H1 (cell line): ENCODE results near the gene SERINC5. TPM values are rescaled to one million over a fixed set of nuclear protein-coding genes. Genes with fewer than 3 reads are reported as not detected.

ENCODE experiments used
- EZH2 ChIP-seq: fragments of 200-600 bp; sonication (generic); IDR thresholded peaks from 2 replicates; pipeline ENCODE4 v1.7.1; 2012; ENCODE audit warnings: low read depth, mild to moderate bottlenecking, moderate library complexity, low read length, inconsistent platforms; ENCODE audit not compliant: severe bottlenecking
- GTF2F1 ChIP-seq: IDR thresholded peaks from 2 replicates; pipeline ENCODE4 v1.6.1; 2012; ENCODE audit warnings: low read depth, low read length, improper control_type of control experiment, borderline replicate concordance
- HDAC6 ChIP-seq: IDR thresholded peaks from one replicate; pipeline ENCODE4 v1.7.1; 2012; ENCODE audit warnings: low read depth, mild to moderate bottlenecking, inconsistent platforms, low read length, moderate library complexity
- KDM5A ChIP-seq: fragments of 200-600 bp; IDR thresholded peaks from 2 replicates; pipeline ENCODE4 v1.7.1; 2012; ENCODE audit warnings: mild to moderate bottlenecking, low read length, inconsistent platforms, mixed read lengths
- MAFK ChIP-seq: IDR thresholded peaks from 2 replicates; pipeline ENCODE4 v1.6.1; 2012; ENCODE audit warnings: low read depth, mild to moderate bottlenecking, improper control_type of control experiment, low read length
- NANOG ChIP-seq: IDR thresholded peaks from 2 replicates; pipeline ENCODE4 v1.6.1; 2011; ENCODE audit warnings: low read length, low read depth, mild to moderate bottlenecking, inconsistent platforms; ENCODE audit not compliant: insufficient read depth, poor library complexity, severe bottlenecking
- PHF8 ChIP-seq: fragments of 200-600 bp; sonication (generic); conservative IDR thresholded peaks from 2 replicates; pipeline ENCODE4 v1.7.1; 2012; ENCODE audit warnings: low read depth, mild to moderate bottlenecking, inconsistent platforms, low read length, moderate library complexity
- POLR2A ChIP-seq, 2 experiments: IDR thresholded peaks; 1 replicate in 1 of 2; 2 replicates in 1 of 2; pipeline ENCODE4 v1.6.1; 2011; ENCODE audit warnings: low read depth in 2 of 2, low read length in 2 of 2, mild to moderate bottlenecking in 2 of 2; ENCODE audit errors: control extremely low read depth in 1 of 2
- SIRT6 ChIP-seq: IDR thresholded peaks from one replicate; pipeline ENCODE4 v1.7.1; 2012; ENCODE audit warnings: low read length, inconsistent platforms
- TAF1 ChIP-seq: IDR thresholded peaks from 2 replicates; pipeline ENCODE4 v1.6.1; 2011; ENCODE audit warnings: mild to moderate bottlenecking, low read depth, low read length
- TEAD4 ChIP-seq: IDR thresholded peaks from 2 replicates; pipeline ENCODE4 v1.6.1; 2012; ENCODE audit warnings: low read depth, low read length, inconsistent platforms, mixed read lengths
- polyA plus RNA-seq, 7 experiments: library from polyadenylated mRNA; depleted of rRNA in 3 of 7; stranded (reverse) in 5 of 7; unstranded in 2 of 7; fragments of >200 nt in 5 of 7; fragments of 200-250 nt in 2 of 7; gene quantifications; 1 replicate in 5 of 7; 2 replicates in 1 of 7; 4 replicates in 1 of 7; pipeline versions ENCODE4 v1.2.1 to v1.2.3, GENCODE V29; 2011 to 2013; ENCODE audit warnings: missing spikeins in 2 of 7, mixed read lengths in 2 of 7
- total RNA-seq: library from RNA; stranded (reverse); fragmentation: NEBNext Ultra II Directional; extraction: Animal tissue kit (Norgen Biotek cat#: 25700); gene quantifications from 2 replicates; pipeline ENCODE4 v1.2.1, GENCODE V29; 2021
- TF ChIP-seq, protein P1 (sequence below): IDR thresholded peaks from 2 replicates; pipeline ENCODE4 v1.6.1; 2012; ENCODE audit warnings: inconsistent platforms

SERINC5 gene
- total and polyA plus RNA-seq, 2 of the 8 experiments (the other 6 are each of a cell fraction or from before 2014, with no cell fraction given), result 32.2 to 149 TPM

- TF ChIP-seq NANOG, result no peak
- peak; percentile 32; the same call in 1 of the 2 replicates for TF ChIP-seq TAF1
- TF ChIP-seq EZH2, result no peak
- TF ChIP-seq MAFK, result no peak
- no peak for TF ChIP-seq POLR2A (IDR thresholded peaks at IDR 0.05; ENCODE audit: control extremely low read depth in 1 of 2, low read depth in 2 of 2, low read length in 2 of 2)
- 0 out of 2 replicates have a peak, but pooled peaks have one; percentile 5 for TF ChIP-seq PHF8
- no peak for TF ChIP-seq GTF2F1
- TF ChIP-seq SIRT6, result no peak
- TF ChIP-seq, protein P1, sequence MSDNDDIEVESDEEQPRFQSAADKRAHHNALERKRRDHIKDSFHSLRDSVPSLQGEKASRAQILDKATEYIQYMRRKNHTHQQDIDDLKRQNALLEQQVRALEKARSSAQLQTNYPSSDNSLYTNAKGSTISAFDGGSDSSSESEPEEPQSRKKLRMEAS, result no peak; the same call in 1 of the 2 replicates
- no peak for TF ChIP-seq HDAC6
- no peak for TF ChIP-seq KDM5A
- peak; percentile 91 for TF ChIP-seq TEAD4
These were observed 158.4 kb downstream of the SERINC5 start (continued) for GRCh38 chr5:80097451-80097850.
